H1 (cell line): ENCODE measurements around the gene FGFBP3.

Experiments
- EZH2 ChIP-seq: fragments of 200-600 bp; sonication (generic); IDR thresholded peaks from 2 replicates; pipeline ENCODE4 v1.7.1; 2012; ENCODE audit warnings: low read depth, mild to moderate bottlenecking, moderate library complexity, low read length, inconsistent platforms; ENCODE audit not compliant: severe bottlenecking
- SRF ChIP-seq: IDR thresholded peaks from 2 replicates; pipeline ENCODE4 v1.6.1; 2011; ENCODE audit warnings: mild to moderate bottlenecking, low read depth, low read length, moderate library complexity
- TBP ChIP-seq: IDR thresholded peaks from 2 replicates; pipeline ENCODE4 v1.6.1; 2011; ENCODE audit warnings: low read depth, low read length, improper control_type of control experiment

DNA sequence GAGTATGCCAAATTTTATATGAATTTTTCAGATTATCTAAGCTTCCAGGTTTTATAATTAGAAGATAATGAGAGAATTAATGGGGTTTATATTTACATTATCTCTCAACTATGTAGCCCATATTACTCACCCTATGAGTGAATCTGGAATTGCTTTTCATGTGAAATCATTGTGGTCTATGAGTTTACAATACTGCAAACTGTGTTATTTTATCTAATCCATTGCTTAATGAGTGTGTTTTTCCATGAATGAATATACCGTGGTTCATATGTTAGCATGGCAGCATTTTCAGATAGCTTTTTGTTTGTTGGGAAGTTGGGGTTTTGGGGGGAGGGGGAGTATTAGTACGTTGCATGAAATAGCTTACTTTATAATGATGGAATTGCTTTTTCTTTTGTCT lies 44.5 kb downstream of the FGFBP3 start:
- TF ChIP-seq SRF (no peak), TBP (no peak), EZH2 (no peak)
